Memory B cell (primary cell): ENCODE data around the gene MARCHF7.
"Not testable (repeated sequence)": the region's sequence is repeated elsewhere in the genome, so short reads cannot be mapped to it uniquely, and the experiment has no call there.

ENCODE experiments used
- ATAC-seq: fragments of 150-1000 bp; cut with Tn5 transposase; 2 replicates; pipeline ENCODE4 v1.10.0; 2021; ENCODE audit warnings: low read depth, mild to moderate bottlenecking, moderate library complexity
- DNase-seq, 2 donors: peaks; one replicate each; pipeline ENCODE4 v3.0.0; 2022; ENCODE audit warnings: low spot score in 2 of 2
- H3K27ac Mint-ChIP-seq: one replicate; pipeline ENCODE4 v1.8.0; 2022; ENCODE audit warnings: mild to moderate bottlenecking, moderate library complexity, mixed read lengths
- H3K27me3 Mint-ChIP-seq: one replicate; pipeline ENCODE4 v1.8.0; 2022; ENCODE audit warnings: mixed read lengths
- H3K36me3 Mint-ChIP-seq: one replicate; pipeline ENCODE4 v1.8.0; 2022; ENCODE audit warnings: mild to moderate bottlenecking, mixed read lengths
- H3K4me1 Mint-ChIP-seq: one replicate; pipeline ENCODE4 v1.8.0; 2022; ENCODE audit warnings: mixed read lengths
- H3K4me3 Mint-ChIP-seq: one replicate; pipeline ENCODE4 v1.8.0; 2022; ENCODE audit warnings: mild to moderate bottlenecking, moderate library complexity, mixed read lengths
- H3K9me3 Mint-ChIP-seq: one replicate; pipeline ENCODE4 v1.8.0; 2022; ENCODE audit warnings: mixed read lengths

The MARCHF7 gene

GRCh38 chr2:159737292-159737916 lies 25.1 kb downstream of the MARCHF7 start:
- no peak overlapping the region for H3K27ac Mint-ChIP-seq
- H3K27me3 Mint-ChIP-seq: no peaks in the 10 kb centered on the region
- peaks cover 20% of the 10 kb centered on the region for H3K36me3 Mint-ChIP-seq
- DNase-seq (no peak), ATAC-seq (no peak)
- H3K4me1 Mint-ChIP-seq: peaks cover 8% of the 10 kb centered on the region
- no peak overlapping the region for H3K4me3 Mint-ChIP-seq
- H3K9me3 Mint-ChIP-seq: no peaks in the 10 kb centered on the region

GRCh38 chr2:159737917-159738296 lies 25.6 kb downstream of the MARCHF7 start:
- H3K27ac Mint-ChIP-seq: no peak overlapping the region
- H3K27me3 Mint-ChIP-seq: no peaks in the 10 kb centered on the region
- no peak for DNase-seq
- H3K4me1 Mint-ChIP-seq: peaks cover 8% of the 10 kb centered on the region
- H3K9me3 Mint-ChIP-seq: no peaks in the 10 kb centered on the region
- no peak for ATAC-seq
- H3K4me3 Mint-ChIP-seq: no peak overlapping the region
- peaks cover 20% of the 10 kb centered on the region for H3K36me3 Mint-ChIP-seq

GRCh38 chr2:159738509-159739390 lies 26.4 kb downstream of the MARCHF7 start:
- Mint-ChIP-seq H3K27ac (no peak overlapping the region), H3K27me3 (no peaks in the 10 kb centered on the region), H3K4me1 (peaks cover 8% of the 10 kb centered on the region), H3K36me3 (peaks cover 26% of the 10 kb centered on the region), H3K4me3 (no peak overlapping the region), H3K9me3 (no peaks in the 10 kb centered on the region)
- DNase-seq (no peak), ATAC-seq (no peak)

- peak overlapping the region; percentile 50 for H3K27ac Mint-ChIP-seq
Measured at GRCh38 chr2:159742846-159743245, 30.5 kb downstream of the MARCHF7 start.

GRCh38 chr2:159744363-159744762 lies 32.1 kb downstream of the MARCHF7 start:
- no peak overlapping the region for H3K4me3 Mint-ChIP-seq
- no peaks in the 10 kb centered on the region for H3K27me3 Mint-ChIP-seq
- ATAC-seq: no peak
- no peak overlapping the region for H3K27ac Mint-ChIP-seq
- H3K9me3 Mint-ChIP-seq: no peaks in the 10 kb centered on the region
- DNase-seq: no peak
- peaks cover 33% of the 10 kb centered on the region for H3K36me3 Mint-ChIP-seq
- H3K4me1 Mint-ChIP-seq: peaks cover 4% of the 10 kb centered on the region

More at GRCh38 chr2:159742846-159743245, 30.5 kb downstream of the MARCHF7 start:
- H3K27me3 Mint-ChIP-seq: no peaks in the 10 kb centered on the region
- peaks cover 28% of the 10 kb centered on the region for H3K36me3 Mint-ChIP-seq
- no peak overlapping the region for H3K4me3 Mint-ChIP-seq
- DNase-seq (no peak), ATAC-seq (no peak)
- H3K4me1 Mint-ChIP-seq: peaks cover 6% of the 10 kb centered on the region
- H3K9me3 Mint-ChIP-seq: no peaks in the 10 kb centered on the region

- H3K9me3 Mint-ChIP-seq, H3K4me1 Mint-ChIP-seq, H3K27me3 Mint-ChIP-seq, H3K27ac Mint-ChIP-seq, H3K4me3 Mint-ChIP-seq, DNase-seq, ATAC-seq: not testable (repeated sequence)
- peaks cover 29% of the 10 kb centered on the region for H3K36me3 Mint-ChIP-seq
Measured at GRCh38 chr2:159745237-159745636, 32.9 kb downstream of the MARCHF7 start.

- H3K4me1 Mint-ChIP-seq: peaks cover 3% of the 10 kb centered on the region
- peaks cover 36% of the 10 kb centered on the region for H3K36me3 Mint-ChIP-seq
- H3K27ac Mint-ChIP-seq: no peak overlapping the region
- no peak for DNase-seq
- H3K9me3 Mint-ChIP-seq: no peaks in the 10 kb centered on the region
- no peak for ATAC-seq
- H3K4me3 Mint-ChIP-seq: no peak overlapping the region
- no peaks in the 10 kb centered on the region for H3K27me3 Mint-ChIP-seq
Measured at GRCh38 chr2:159748089-159748488, 35.8 kb downstream of the MARCHF7 start.

GRCh38 chr2:159750873-159751272 lies 38.6 kb downstream of the MARCHF7 start:
- peaks cover 22% of the 10 kb centered on the region for H3K36me3 Mint-ChIP-seq
- H3K4me1 Mint-ChIP-seq: peaks cover 3% of the 10 kb centered on the region
- H3K27me3 Mint-ChIP-seq: no peaks in the 10 kb centered on the region
- no peaks in the 10 kb centered on the region for H3K9me3 Mint-ChIP-seq
- ATAC-seq (no peak), DNase-seq (no peak)
- H3K27ac Mint-ChIP-seq: no peak overlapping the region
- H3K4me3 Mint-ChIP-seq: no peak overlapping the region

GRCh38 chr2:159753797-159754196 lies 41.5 kb downstream of the MARCHF7 start:
- Mint-ChIP-seq H3K4me1 (peaks cover 3% of the 10 kb centered on the region), H3K27me3 (no peaks in the 10 kb centered on the region), H3K9me3 (no peaks in the 10 kb centered on the region), H3K36me3 (peaks cover 18% of the 10 kb centered on the region), H3K4me3 (no peak overlapping the region), H3K27ac (no peak overlapping the region)
- ATAC-seq: no peak
- no peak for DNase-seq

GRCh38 chr2:159755014-159755413 lies 42.7 kb downstream of the MARCHF7 start:
- DNase-seq: no peak
- no peaks in the 10 kb centered on the region for H3K27me3 Mint-ChIP-seq
- no peak overlapping the region for H3K27ac Mint-ChIP-seq
- ATAC-seq: no peak
- no peaks in the 10 kb centered on the region for H3K9me3 Mint-ChIP-seq
- peaks cover 20% of the 10 kb centered on the region for H3K36me3 Mint-ChIP-seq
- peaks cover 3% of the 10 kb centered on the region for H3K4me1 Mint-ChIP-seq
- H3K4me3 Mint-ChIP-seq: no peak overlapping the region

GRCh38 chr2:159755788-159756187 lies 43.5 kb downstream of the MARCHF7 start:
- Mint-ChIP-seq H3K27ac (no peak overlapping the region), H3K9me3 (no peaks in the 10 kb centered on the region), H3K4me3 (no peak overlapping the region), H3K36me3 (peaks cover 23% of the 10 kb centered on the region), H3K27me3 (no peaks in the 10 kb centered on the region), H3K4me1 (peaks cover 3% of the 10 kb centered on the region)
- ATAC-seq: no peak
- DNase-seq: no peak

- no peaks in the 10 kb centered on the region for H3K27me3 Mint-ChIP-seq
- H3K4me3 Mint-ChIP-seq: no peak overlapping the region
- peak overlapping the region; percentile 11 for H3K27ac Mint-ChIP-seq
- H3K36me3 Mint-ChIP-seq: peaks cover 16% of the 10 kb centered on the region
- no peaks in the 10 kb centered on the region for H3K9me3 Mint-ChIP-seq
- DNase-seq (no peak), ATAC-seq (no peak)
- peaks cover 3% of the 10 kb centered on the region for H3K4me1 Mint-ChIP-seq
Measured at GRCh38 chr2:159758239-159758638, 45.9 kb downstream of the MARCHF7 start.

GRCh38 chr2:159758686-159759085 lies 46.4 kb downstream of the MARCHF7 start:
- H3K9me3 Mint-ChIP-seq: no peaks in the 10 kb centered on the region
- DNase-seq (no peak), ATAC-seq (no peak)
- peak overlapping the region; percentile 11 for H3K27ac Mint-ChIP-seq
- H3K27me3 Mint-ChIP-seq: no peaks in the 10 kb centered on the region
- peaks cover 3% of the 10 kb centered on the region for H3K4me1 Mint-ChIP-seq
- H3K36me3 Mint-ChIP-seq: peaks cover 16% of the 10 kb centered on the region
- H3K4me3 Mint-ChIP-seq: no peak overlapping the region

GRCh38 chr2:159759577-159759976 lies 47.3 kb downstream of the MARCHF7 start:
- no peak for DNase-seq
- peaks cover 18% of the 10 kb centered on the region for H3K36me3 Mint-ChIP-seq
- no peak for ATAC-seq
- no peak overlapping the region for H3K4me3 Mint-ChIP-seq
- peaks cover 3% of the 10 kb centered on the region for H3K4me1 Mint-ChIP-seq
- H3K27me3 Mint-ChIP-seq: no peaks in the 10 kb centered on the region
- H3K9me3 Mint-ChIP-seq: no peaks in the 10 kb centered on the region
- H3K27ac Mint-ChIP-seq: no peak overlapping the region
